Keratinocyte (primary cell): ENCODE data around the gene ZNRD2. TPM values are rescaled to one million over a fixed set of nuclear protein-coding genes. Genes with fewer than 3 reads are reported as not detected.

Source experiments
- DNase-seq: peaks from one replicate; pipeline ENCODE4 v3.0.0-alpha.2; 2011; ENCODE audit warnings: low read depth, missing footprints, low spot score
- FAIRE-seq: peaks from 2 replicates; lab custom pipeline; 2011; peaks lifted over from hg19 to GRCh38; lab: Jason Lieb, UNC
- H2AFZ ChIP-seq: 2 replicates; pipeline ENCODE4 v1.6.0; 2012; ENCODE audit warnings: low read length, control low read depth, inconsistent platforms; ENCODE audit not compliant: control insufficient read depth
- H3K27ac ChIP-seq: 2 replicates; pipeline ENCODE4 v1.5.1; 2011; ENCODE audit warnings: low read length; ENCODE audit not compliant: control insufficient read depth, insufficient read depth
- H3K27me3 ChIP-seq: 3 replicates; pipeline ENCODE4 v1.6.0; 2011; ENCODE audit warnings: low read length; ENCODE audit not compliant: control insufficient read depth, insufficient read depth; ENCODE audit errors: extremely low read depth
- H3K36me3 ChIP-seq, 2 experiments: 2 replicates in 1 of 2; 3 replicates in 1 of 2; pipeline ENCODE4 v1.5.1; 2011; ENCODE audit warnings: low read length in 2 of 2, mild to moderate bottlenecking in 1 of 2; ENCODE audit not compliant: control insufficient read depth in 2 of 2, insufficient read depth in 2 of 2; ENCODE audit errors: extremely low read depth in 1 of 2
- H3K4me1 ChIP-seq: 3 replicates; pipeline ENCODE4 v1.5.1; 2011; ENCODE audit warnings: low read length; ENCODE audit not compliant: control insufficient read depth, insufficient read depth; ENCODE audit errors: extremely low read depth
- H3K4me2 ChIP-seq: 3 replicates; pipeline ENCODE4 v1.6.0; 2011; ENCODE audit warnings: low read depth, low read length; ENCODE audit not compliant: control insufficient read depth, insufficient read depth; ENCODE audit errors: extremely low read depth
- H3K4me3 ChIP-seq, 3 experiments: fragments of 200-600 bp in 1 of 3; sonication (generic) in 1 of 3; 2 replicates in 2 of 3; 3 replicates in 1 of 3; pipeline ENCODE4 v1.5.1; 2011 to 2016; ENCODE audit warnings: low read length in 3 of 3, mild to moderate bottlenecking in 3 of 3, control low read depth in 2 of 3, inconsistent platforms in 1 of 3, low read depth in 1 of 3, mixed read lengths in 1 of 3, mixed run types in 1 of 3, moderate library complexity in 1 of 3; ENCODE audit not compliant: control insufficient read depth in 2 of 3, insufficient read depth in 2 of 3; ENCODE audit errors: extremely low read depth in 1 of 3
- H3K79me2 ChIP-seq: 2 replicates; pipeline ENCODE4 v1.6.0; 2012; ENCODE audit warnings: low read length; ENCODE audit not compliant: control insufficient read depth, insufficient read depth
- H3K9ac ChIP-seq: 3 replicates; pipeline ENCODE4 v1.6.0; 2011; ENCODE audit warnings: low read length; ENCODE audit not compliant: control insufficient read depth, insufficient read depth; ENCODE audit errors: extremely low read depth
- H3K9me1 ChIP-seq: 3 replicates; pipeline ENCODE4 v1.6.0; 2011; ENCODE audit warnings: low read length; ENCODE audit not compliant: control insufficient read depth, insufficient read depth; ENCODE audit errors: extremely low read depth
- H3K9me3 ChIP-seq: 2 replicates; pipeline ENCODE4 v1.5.1; 2012; ENCODE audit warnings: low read depth, low read length; ENCODE audit not compliant: control insufficient read depth
- H4K20me1 ChIP-seq: 3 replicates; pipeline ENCODE4 v1.6.0; 2011; ENCODE audit warnings: low read length; ENCODE audit not compliant: control insufficient read depth, insufficient read depth; ENCODE audit errors: extremely low read depth
- CTCF ChIP-seq, 3 experiments: IDR thresholded peaks in 1 of 3; conservative IDR thresholded peaks in 1 of 3; optimal IDR thresholded peaks in 1 of 3; 2 replicates in 2 of 3; 3 replicates in 1 of 3; pipeline versions ENCODE3 to v1.5.1; 2011; ENCODE audit warnings: low read length in 3 of 3, mild to moderate bottlenecking in 3 of 3, moderate library complexity in 2 of 3, control low read depth in 1 of 3, inconsistent platforms in 1 of 3; ENCODE audit not compliant: insufficient read depth in 2 of 3; ENCODE audit errors: extremely low read depth in 1 of 3
- EZH2 ChIP-seq: IDR thresholded peaks from one replicate; pipeline ENCODE4 v1.6.1; 2012; ENCODE audit warnings: inconsistent platforms, mild to moderate bottlenecking, low read length, moderate library complexity
- dilution Hi-C: fragments of 300-500 bp; cut with MboI; formaldehyde crosslinking; loops from one replicate; pipeline ENCODE4 v1.7.0; 2020; ENCODE audit warnings: low sequenced_read_pairs; ENCODE audit not compliant: extremely low pct_ligation_motif_present
- polyA plus RNA-seq, 5 experiments: library from polyadenylated mRNA; depleted of rRNA in 3 of 5; stranded (reverse) in 3 of 5; stranded (forward) in 1 of 5; unstranded in 1 of 5; fragments of >200 nt; gene quantifications; 1 replicate in 1 of 5; 2 replicates in 3 of 5; 3 replicates in 1 of 5; pipeline versions ENCODE4 v1.2.1 to v1.2.3, GENCODE V29; 2011 to 2012; ENCODE audit warnings: missing spikeins in 2 of 5, low read depth in 1 of 5, low replicate concordance in 1 of 5

The ZNRD2 gene
- polyA plus RNA-seq, 1 donor (not counting 4 experiments of a cell fraction or from before 2014, with no cell fraction given), result 33.6 TPM

- Histone ChIP-seq H3K27ac (peak within 1 kb of the TSS; percentile 70), H3K9ac (peak within 1 kb of the TSS; percentile 56), H3K9me3 (no peaks in the 10 kb centered on the region), H4K20me1 (peaks cover 8% of the 10 kb centered on the region), H2AFZ (no peak within 1 kb of the TSS), H3K4me3 (peak within 1 kb of the TSS; percentile 51 to 74 (median 71)), H3K27me3 (no peaks in the 10 kb centered on the region), H3K4me1 (peaks cover 55% of the 10 kb centered on the region), H3K9me1 (no peaks in the 10 kb centered on the region), H3K79me2 (peaks cover 18% of the 10 kb centered on the region), H3K36me3 (peaks cover 6 to 7% of the 10 kb centered on the region in 2 experiments), H3K4me2 (peak within 1 kb of the TSS; percentile 64)
- DNase-seq, result no peak
- dilution Hi-C loops, result no loop called here
- FAIRE-seq, result no peak
- TF ChIP-seq EZH2, result no peak
- TF ChIP-seq CTCF (optimal IDR thresholded peaks at IDR 0.05 in 1 of 3, IDR thresholded peaks at IDR 0.05 in 1 of 3, conservative IDR thresholded peaks at IDR 0.05 in 1 of 3; ENCODE audit: extremely low read depth in 1 of 3, insufficient read depth in 2 of 3, low read length in 3 of 3), result no peak
These were observed 5.4 kb downstream of the ZNRD2 start, which contains the start of gene EHBP1L1 for GRCh38 chr11:65575568-65576231. TSS of gene EHBP1L1 (plus strand) at chr11:65576053. CDS start at chr11:65576303, 250 bp downstream.

- Histone ChIP-seq H2AFZ (no peak overlapping the region), H3K36me3 (peaks cover 6 to 8% of the 10 kb centered on the region in 2 experiments), H3K9me1 (no peaks in the 10 kb centered on the region), H3K79me2 (peaks cover 12% of the 10 kb centered on the region), H3K4me1 (peaks cover 49% of the 10 kb centered on the region), H3K4me2 (peak overlapping the region; percentile 64), H3K4me3 (peak overlapping the region; percentile 51 to 74 (median 71)), H3K9me3 (no peaks in the 10 kb centered on the region), H4K20me1 (peaks cover 8% of the 10 kb centered on the region), H3K9ac (peak overlapping the region; percentile 56), H3K27me3 (no peaks in the 10 kb centered on the region), H3K27ac (peak overlapping the region; percentile 70)
- DNase-seq, result no peak
- dilution Hi-C loops, result no loop called here
- no peak for FAIRE-seq
- TF ChIP-seq EZH2 (no peak), CTCF (optimal IDR thresholded peaks at IDR 0.05 in 1 of 3, IDR thresholded peaks at IDR 0.05 in 1 of 3, conservative IDR thresholded peaks at IDR 0.05 in 1 of 3; ENCODE audit: extremely low read depth in 1 of 3, insufficient read depth in 2 of 3, low read length in 3 of 3) (no peak)
These were observed 6.1 kb downstream of the ZNRD2 start for GRCh38 chr11:65576232-65576866.
